B cell (primary cell): Measurements from ENCODE around the gene CCL20. TPM values are rescaled to one million over a fixed set of nuclear protein-coding genes. Genes with fewer than 3 reads are reported as not detected.
"Not testable (repeated sequence)": the region's sequence is repeated elsewhere in the genome, so short reads cannot be mapped to it uniquely, and the experiment has no call there.

Experiments
- ATAC-seq: fragments of 200-7000 bp; cut with Tn5 transposase; one replicate; pipeline ENCODE4 v1.10.0; 2021; ENCODE audit warnings: low read depth, mild to moderate bottlenecking, moderate number of reproducible peaks, moderate library complexity
- CTCF ChIA-PET: fragments of 350-600 bp; sonication (Branson Sonifier 250); formaldehyde crosslinking; loops from one replicate; lab custom pipeline; 2021; ENCODE audit warnings: antibody characterized with exemption, inconsistent platforms; lab: Charles Lee
- POLR2A ChIA-PET: fragments of 350-600 bp; sonication (Branson Sonifier 250); formaldehyde crosslinking; loops from one replicate; lab custom pipeline; 2021; ENCODE audit warnings: antibody characterized with exemption; lab: Charles Lee
- DNase-seq: peaks from one replicate; pipeline ENCODE4 v3.0.0; 2013
- H2AFZ ChIP-seq: 2 replicates; pipeline ENCODE4 v1.6.1; 2012; ENCODE audit warnings: mild to moderate bottlenecking, low read depth, low read length; ENCODE audit not compliant: insufficient read depth, poor library complexity, severe bottlenecking
- H3K27ac ChIP-seq, 2 donors: 1 replicate in 1 of 2; 2 replicates in 1 of 2; pipeline ENCODE4 v1.5.1; 2012 to 2013; ENCODE audit warnings: low read length in 2 of 2, mild to moderate bottlenecking in 2 of 2, moderate library complexity in 1 of 2
- H3K27me3 ChIP-seq, 4 experiments: fragments of 200-600 bp in 1 of 4; sonication (generic) in 1 of 4; replicated peaks in 1 of 4; 1 replicate in 2 of 4; 2 replicates in 2 of 4; pipeline versions ENCODE4 v1.6.1 to v1.7.0; 2013 to 2016; ENCODE audit warnings: low read length in 3 of 4, mild to moderate bottlenecking in 2 of 4, mixed read lengths in 1 of 4, moderate library complexity in 1 of 4; ENCODE audit not compliant: insufficient read depth in 4 of 4, control insufficient read depth in 3 of 4; ENCODE audit errors: control extremely low read depth in 1 of 4
- H3K36me3 ChIP-seq, 2 experiments: replicated peaks in 1 of 2; 1 replicate in 1 of 2; 2 replicates in 1 of 2; pipeline versions ENCODE4 v1.6.1 to v1.7.1; 2013; ENCODE audit warnings: low read length in 1 of 2; ENCODE audit not compliant: insufficient read depth in 2 of 2, control insufficient read depth in 1 of 2; ENCODE audit errors: control extremely low read depth in 1 of 2, extremely low read depth in 1 of 2
- H3K4me1 ChIP-seq, 2 donors: fragments of 200-600 bp in 1 of 2; sonication (generic) in 1 of 2; 1 replicate in 1 of 2; 2 replicates in 1 of 2; pipeline versions ENCODE4 v1.5.1 to v1.6.1; 2013 to 2017; ENCODE audit warnings: low read length in 2 of 2; ENCODE audit not compliant: control insufficient read depth in 2 of 2, insufficient read depth in 2 of 2
- H3K4me2 ChIP-seq: replicated peaks from 2 replicates; pipeline ENCODE3; 2012; ENCODE audit warnings: mild to moderate bottlenecking, low read depth, low read length; ENCODE audit not compliant: poor library complexity, severe bottlenecking
- H3K4me3 ChIP-seq, 5 experiments: fragments of 200-600 bp in 1 of 5; sonication (generic) in 1 of 5; 1 replicate in 3 of 5; 2 replicates in 2 of 5; pipeline versions ENCODE4 v1.5.1 to v1.7.0; 2011 to 2016; ENCODE audit warnings: low read length in 4 of 5, mild to moderate bottlenecking in 4 of 5, low read depth in 2 of 5, control low read depth in 1 of 5, moderate library complexity in 1 of 5; ENCODE audit not compliant: insufficient read depth in 1 of 5; ENCODE audit errors: control extremely low read depth in 1 of 5, extremely low read depth in 1 of 5
- H3K79me2 ChIP-seq: fragments of 200-600 bp; sonication (generic); one replicate; pipeline ENCODE4 v1.6.0; 2016; ENCODE audit warnings: low read length; ENCODE audit not compliant: control insufficient read depth, insufficient read depth
- H3K9ac ChIP-seq: fragments of 200-600 bp; sonication (generic); 2 replicates; pipeline ENCODE4 v1.6.1; 2017; ENCODE audit warnings: mild to moderate bottlenecking, low read length, moderate library complexity
- H3K9me3 ChIP-seq, 3 donors: one replicate each; pipeline versions ENCODE4 v1.6.1 to v1.7.1; 2013; ENCODE audit warnings: low read length in 2 of 3; ENCODE audit not compliant: control insufficient read depth in 2 of 3, insufficient read depth in 1 of 3; ENCODE audit errors: control extremely low read depth in 1 of 3
- H4K20me1 ChIP-seq: 2 replicates; pipeline ENCODE4 v1.6.0; 2012; ENCODE audit warnings: mild to moderate bottlenecking, low read length; ENCODE audit not compliant: insufficient read depth, control insufficient read depth, poor library complexity, severe bottlenecking
- H3K27ac Mint-ChIP-seq: one replicate; pipeline ENCODE4 v1.8.0; 2021; ENCODE audit warnings: mixed read lengths
- H3K27me3 Mint-ChIP-seq: one replicate; pipeline ENCODE4 v1.8.0; 2021; ENCODE audit warnings: mixed read lengths
- H3K4me1 Mint-ChIP-seq: one replicate; pipeline ENCODE4 v1.8.0; 2021; ENCODE audit warnings: mixed read lengths
- H3K4me3 Mint-ChIP-seq: one replicate; pipeline ENCODE4 v1.8.0; 2021; ENCODE audit warnings: mixed read lengths
- H3K9me3 Mint-ChIP-seq: one replicate; pipeline ENCODE4 v1.8.0; 2022; ENCODE audit warnings: mixed read lengths; ENCODE audit not compliant: insufficient read depth
- CTCF ChIP-seq: fragments of 200-600 bp; IDR thresholded peaks from one replicate; pipeline ENCODE4 v1.8.0; 2022; ENCODE audit warnings: antibody characterized with exemption, mild to moderate bottlenecking
- EZH2 ChIP-seq: IDR thresholded peaks from 2 replicates; pipeline ENCODE4 v1.6.1; 2012; ENCODE audit warnings: borderline replicate concordance, low read depth, mild to moderate bottlenecking, moderate library complexity, low read length; ENCODE audit not compliant: insufficient read depth, poor library complexity, severe bottlenecking
- WGBS: methylation state at CpG from one replicate; pipeline ENCODE4 v1.1.5; 2013; ENCODE audit warnings: missing lambda C conversion rate; ENCODE audit not compliant: insufficient coverage; 5-methylcytosine and 5-hydroxymethylcytosine counted together
- intact Hi-C: fragments of 100-400 bp; cut with micrococcal nuclease; formaldehyde crosslinking; loops from one replicate; pipeline ENCODE4 v1.10.0; 2022
- polyA plus RNA-seq: library from polyadenylated mRNA; depleted of rRNA; stranded (reverse); fragments of >200 nt; gene quantifications from 2 replicates; pipeline ENCODE4 v1.2.3, GENCODE V29; 2012
- total RNA-seq, 2 donors: library from RNA; stranded (reverse); fragments of 120-200 nt in 1 of 2; gene quantifications; 1 replicate in 1 of 2; 2 replicates in 1 of 2; pipeline versions ENCODE4 v1.2.3 to v1.2.4, GENCODE V29; 2013 to 2022

The CCL20 gene
- total and polyA plus RNA-seq, 2 donors (not counting 1 experiment from before 2014, with no cell fraction given), result 0.31 TPM; not detected in 1

GRCh38 chr2:227834916-227835650 lies 21.4 kb downstream of the CCL20 start:
- ChIA-PET POLR2A (no interaction called here), CTCF (no interaction called here)

GRCh38 chr2:227839339-227840129 lies 25.9 kb downstream of the CCL20 start:
- H3K27me3 ChIP-seq, H3K4me1 ChIP-seq, H3K4me1 Mint-ChIP-seq, H3K9me3 Mint-ChIP-seq, DNase-seq, H3K9me3 ChIP-seq, H3K4me3 Mint-ChIP-seq, intact Hi-C loops, H3K27me3 Mint-ChIP-seq, H3K4me3 ChIP-seq, CTCF ChIA-PET, H3K27ac Mint-ChIP-seq, H2AFZ ChIP-seq, POLR2A ChIA-PET, H3K9ac ChIP-seq, H3K36me3 ChIP-seq, ATAC-seq, H4K20me1 ChIP-seq, H3K79me2 ChIP-seq, H3K27ac ChIP-seq, H3K4me2 ChIP-seq: not testable (repeated sequence)
- WGBS, result 90% methylated on average over 7 of the region's 7 CpGs

More at GRCh38 chr2:227834916-227835650, 21.4 kb downstream of the CCL20 start:
- DNase-seq (no peak), ATAC-seq (no peak)
- intact Hi-C loops, result no loop called here
- TF ChIP-seq EZH2, result no peak
- no peak for TF ChIP-seq CTCF
- no peaks in the 10 kb centered on the region for H3K9me3 Mint-ChIP-seq
- no peaks in the 10 kb centered on the region for H3K4me1 ChIP-seq
- no peaks in the 10 kb centered on the region for H4K20me1 ChIP-seq
- no peak overlapping the region for H3K4me2 ChIP-seq
- no peak overlapping the region for H3K27ac ChIP-seq
- H3K27me3 Mint-ChIP-seq, result peaks cover 6% of the 10 kb centered on the region
- no peak overlapping the region for H3K27ac Mint-ChIP-seq
- H3K4me1 Mint-ChIP-seq, result no peaks in the 10 kb centered on the region
- 100% methylated on average over 1 of the region's 5 CpGs for WGBS
- H3K79me2 ChIP-seq, result no peaks in the 10 kb centered on the region
- H3K9me3 ChIP-seq, result no peaks in the 10 kb centered on the region
- H3K27me3 ChIP-seq, result no peaks in the 10 kb centered on the region
- no peak overlapping the region for H3K4me3 Mint-ChIP-seq
- no peak overlapping the region for H3K9ac ChIP-seq
- no peak overlapping the region for H2AFZ ChIP-seq
- no peak overlapping the region for H3K4me3 ChIP-seq
- H3K36me3 ChIP-seq, result no peaks in the 10 kb centered on the region
